HUES64 (cell line): ENCODE measurements around the gene CACNA1C.
"Not testable (repeated sequence)": the region's sequence is repeated elsewhere in the genome, so short reads cannot be mapped to it uniquely, and the experiment has no call there.

Experiments used
- H3K27ac ChIP-seq: 2 replicates; pipeline ENCODE4 v1.7.0; 2013; ENCODE audit warnings: low read depth, low read length, inconsistent platforms
- H3K27me3 ChIP-seq: 2 replicates; pipeline ENCODE4 v1.6.1; 2013; ENCODE audit warnings: mild to moderate bottlenecking, low read length; ENCODE audit not compliant: insufficient read depth
- H3K36me3 ChIP-seq: 2 replicates; pipeline ENCODE4 v1.6.1; 2013; ENCODE audit warnings: mild to moderate bottlenecking, low read length; ENCODE audit not compliant: insufficient read depth
- H3K4me1 ChIP-seq: 2 replicates; pipeline ENCODE4 v1.6.1; 2013; ENCODE audit warnings: mild to moderate bottlenecking, low read length, moderate library complexity; ENCODE audit not compliant: insufficient read depth
- H3K4me3 ChIP-seq: 2 replicates; pipeline ENCODE4 v1.5.1; 2013; ENCODE audit warnings: mild to moderate bottlenecking, low read length, moderate library complexity
- H3K9ac ChIP-seq: 2 replicates; pipeline ENCODE4 v1.6.1; 2013; ENCODE audit warnings: mild to moderate bottlenecking, low read depth, low read length
- H3K9me3 ChIP-seq: 2 replicates; pipeline ENCODE4 v1.6.1; 2013; ENCODE audit warnings: low read depth, low read length; ENCODE audit not compliant: insufficient read depth
- WGBS: fragments of 150-250, 120-280 bp; methylation state at CpG from one replicate; pipeline ENCODE4 v1.1.7; 2013; ENCODE audit warnings: missing lambda C conversion rate; 5-methylcytosine and 5-hydroxymethylcytosine counted together

Gene CACNA1C

GRCh38 chr12:2737656-2738241 lies 685.0 kb downstream of the CACNA1C start:
- no peak overlapping the region for H3K9ac ChIP-seq
- H3K27ac ChIP-seq = no peak overlapping the region
- no peaks in the 10 kb centered on the region for H3K36me3 ChIP-seq
- peaks cover 5% of the 10 kb centered on the region; the same call in 1 of the 2 replicates for H3K4me1 ChIP-seq
- H3K27me3 ChIP-seq = no peaks in the 10 kb centered on the region
- no peak overlapping the region for H3K4me3 ChIP-seq
- no peaks in the 10 kb centered on the region for H3K9me3 ChIP-seq
- WGBS = 80% methylated on average over 11 of the region's 11 CpGs

GRCh38 chr12:2739069-2739468 lies 686.3 kb downstream of the CACNA1C start:
- H3K4me1 ChIP-seq = peaks cover 5% of the 10 kb centered on the region; the same call in 1 of the 2 replicates
- WGBS = 82% methylated on average over 11 of the region's 11 CpGs
- no peak overlapping the region for H3K4me3 ChIP-seq
- no peak overlapping the region for H3K9ac ChIP-seq
- H3K36me3 ChIP-seq = no peaks in the 10 kb centered on the region
- H3K9me3 ChIP-seq = no peaks in the 10 kb centered on the region
- H3K27ac ChIP-seq = no peak overlapping the region
- no peaks in the 10 kb centered on the region for H3K27me3 ChIP-seq

- H3K36me3 ChIP-seq = no peaks in the 10 kb centered on the region
- no peaks in the 10 kb centered on the region for H3K27me3 ChIP-seq
- WGBS = 62% methylated on average over 11 of the region's 11 CpGs
- H3K9me3 ChIP-seq = no peaks in the 10 kb centered on the region
- peaks cover 5% of the 10 kb centered on the region; the same call in 1 of the 2 replicates for H3K4me1 ChIP-seq
- no peak overlapping the region for H3K9ac ChIP-seq
- no peak overlapping the region for H3K27ac ChIP-seq
- no peak overlapping the region for H3K4me3 ChIP-seq
Measured at GRCh38 chr12:2739832-2740641, 687.2 kb downstream of the CACNA1C start.

GRCh38 chr12:2742037-2742436 lies 689.2 kb downstream of the CACNA1C start:
- not testable (repeated sequence) for H3K4me3 ChIP-seq, H3K9me3 ChIP-seq, H3K36me3 ChIP-seq, H3K27ac ChIP-seq, H3K9ac ChIP-seq, H3K27me3 ChIP-seq, H3K4me1 ChIP-seq
- WGBS = 85% methylated on average over 10 of the region's 10 CpGs

DNA sequence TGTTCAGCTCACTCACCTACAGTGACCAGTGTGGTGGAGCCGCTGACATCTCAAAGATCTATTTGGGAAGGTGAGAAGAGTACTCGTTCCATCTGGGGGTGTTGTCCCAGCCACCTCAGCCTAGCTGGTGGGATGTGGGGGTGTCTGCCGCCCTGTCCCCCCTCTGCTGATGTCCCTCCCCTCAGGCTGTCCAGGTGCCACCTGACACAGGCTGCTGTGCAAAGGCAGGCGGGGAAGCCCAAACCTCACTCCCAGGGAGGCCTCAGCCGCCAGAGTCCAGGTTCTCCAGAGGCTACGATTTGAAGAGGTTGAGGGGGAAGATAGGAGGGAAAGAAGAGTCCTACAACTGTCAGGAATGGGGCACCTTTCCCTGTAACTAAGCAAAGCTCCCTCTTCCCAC lies 690.7 kb downstream of the CACNA1C start:
- Histone ChIP-seq H3K27ac (no peak overlapping the region), H3K36me3 (no peaks in the 10 kb centered on the region), H3K4me1 (peaks cover 5% of the 10 kb centered on the region; the same call in 1 of the 2 replicates), H3K27me3 (no peaks in the 10 kb centered on the region), H3K9me3 (no peaks in the 10 kb centered on the region), H3K9ac (no peak overlapping the region), H3K4me3 (no peak overlapping the region)
- WGBS = 84% methylated on average over 5 of the region's 6 CpGs

DNA sequence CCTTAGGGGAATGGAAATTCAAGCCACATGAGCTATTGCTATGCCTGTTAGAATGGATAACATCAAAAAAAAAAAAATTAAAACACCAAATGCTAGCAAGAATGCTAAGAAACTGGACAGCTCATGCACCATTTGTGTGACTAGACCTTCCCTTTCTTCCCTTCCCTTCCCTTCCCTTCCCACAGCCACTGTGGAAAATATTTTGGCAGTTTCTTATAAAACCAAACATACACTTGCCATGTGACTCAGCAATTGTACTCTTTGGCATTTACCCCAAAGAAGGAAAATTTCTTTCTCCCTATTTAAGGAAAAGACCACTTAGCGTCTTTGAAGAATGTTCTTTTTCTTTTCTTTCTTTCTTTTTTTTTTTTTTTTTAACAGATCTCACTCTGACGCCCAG lies 692.9 kb downstream of the CACNA1C start:
- WGBS = 58% methylated on average over 2 of the region's 2 CpGs
- H3K36me3 ChIP-seq = no peaks in the 10 kb centered on the region
- H3K4me1 ChIP-seq = peaks cover 14% of the 10 kb centered on the region
- H3K27me3 ChIP-seq = no peaks in the 10 kb centered on the region
- no peak overlapping the region for H3K4me3 ChIP-seq
- H3K9ac ChIP-seq = no peak overlapping the region
- H3K9me3 ChIP-seq = no peaks in the 10 kb centered on the region
- H3K27ac ChIP-seq = no peak overlapping the region
